KMS-11 (cell line): Measurements from ENCODE around the gene PYM1.

Experiments
- H2AFZ ChIP-seq: fragments of 200-600 bp; sonication (generic); 2 replicates; pipeline ENCODE4 v1.6.1; 2016; ENCODE audit warnings: antibody characterized with exemption, mixed run types, low read depth
- H3K27ac ChIP-seq: fragments of 200-600 bp; sonication (generic); 2 replicates; pipeline ENCODE4 v1.6.1; 2016; ENCODE audit warnings: mild to moderate bottlenecking, mixed run types
- H3K27me3 ChIP-seq: fragments of 200-600 bp; sonication (generic); 2 replicates; pipeline ENCODE4 v1.6.1; 2017; ENCODE audit warnings: mild to moderate bottlenecking, low read depth, mixed run types, moderate library complexity; ENCODE audit not compliant: insufficient read depth
- H3K36me3 ChIP-seq: fragments of 200-600 bp; sonication (generic); 2 replicates; pipeline ENCODE4 v1.6.1; 2017; ENCODE audit warnings: mild to moderate bottlenecking, mixed run types; ENCODE audit not compliant: insufficient read depth
- H3K4me1 ChIP-seq: fragments of 200-600 bp; sonication (generic); 2 replicates; pipeline ENCODE4 v1.6.1; 2016; ENCODE audit warnings: mild to moderate bottlenecking, low read depth, mixed run types; ENCODE audit not compliant: poor library complexity, severe bottlenecking
- H3K4me2 ChIP-seq: fragments of 200-600 bp; sonication (generic); 2 replicates; pipeline ENCODE4 v1.7.0; 2016; ENCODE audit warnings: mild to moderate bottlenecking, mixed run types
- H3K4me3 ChIP-seq: fragments of 200-600 bp; sonication (generic); IDR thresholded peaks from 2 replicates; pipeline ENCODE4 v1.6.1; 2017; ENCODE audit warnings: low read depth, low read length, mixed read lengths; ENCODE audit not compliant: insufficient read depth
- H3K79me2 ChIP-seq: fragments of 200-600 bp; sonication (generic); 2 replicates; pipeline ENCODE4 v1.6.1; 2016; ENCODE audit warnings: low read depth, mixed run types; ENCODE audit not compliant: insufficient read depth
- H3K9ac ChIP-seq: fragments of 200-600 bp; sonication (generic); 2 replicates; pipeline ENCODE4 v1.6.1; 2016; ENCODE audit warnings: mild to moderate bottlenecking, mixed run types
- H4K20me1 ChIP-seq: fragments of 200-600 bp; sonication (generic); 2 replicates; pipeline ENCODE4 v1.6.1; 2016; ENCODE audit warnings: mild to moderate bottlenecking, mixed run types; ENCODE audit not compliant: insufficient read depth
- CTCF ChIP-seq: fragments of 200-600 bp; sonication (generic); conservative IDR thresholded peaks from 2 replicates; pipeline ENCODE4 v1.6.1; 2017; ENCODE audit warnings: low read depth, mild to moderate bottlenecking, antibody characterized with exemption, low read length, moderate library complexity, mixed read lengths

The PYM1 gene

GRCh38 chr12:55927588-55928502 is at the start of gene PYM1:
PYM1 (minus strand) TSS chr12:55927894; CDS start chr12:55927761, 133 bp downstream.
- H3K27me3 ChIP-seq = no peaks in the 10 kb centered on the region; the same call in 1 of the 2 replicates
- H4K20me1 ChIP-seq = no peaks in the 10 kb centered on the region
- H3K36me3 ChIP-seq = no peaks in the 10 kb centered on the region
- H3K4me1 ChIP-seq = peaks cover 62% of the 10 kb centered on the region
- peak within 1 kb of the TSS; percentile 34 for H3K4me3 ChIP-seq
- no peak for TF ChIP-seq CTCF
- peak within 1 kb of the TSS; percentile 38 for H2AFZ ChIP-seq
- H3K4me2 ChIP-seq = peak within 1 kb of the TSS; percentile 80
- H3K27ac ChIP-seq = peak within 1 kb of the TSS; percentile 93
- peak within 1 kb of the TSS; percentile 85 for H3K9ac ChIP-seq
- peaks cover 37% of the 10 kb centered on the region for H3K79me2 ChIP-seq

- TF ChIP-seq CTCF = no peak
- Histone ChIP-seq H2AFZ (peak overlapping the region; percentile 75), H3K36me3 (no peaks in the 10 kb centered on the region), H3K79me2 (peaks cover 39% of the 10 kb centered on the region), H3K9ac (peak overlapping the region; percentile 52), H3K4me3 (peak overlapping the region; percentile 79), H3K4me2 (peak overlapping the region; percentile 70), H3K4me1 (peaks cover 20% of the 10 kb centered on the region), H4K20me1 (no peaks in the 10 kb centered on the region), H3K27ac (peak overlapping the region; percentile 15; the same call in 1 of the 2 replicates), H3K27me3 (no peaks in the 10 kb centered on the region)
Measured at GRCh38 chr12:55974308-55974730, 46.6 kb upstream of the PYM1 start.

GRCh38 chr12:55973599-55974307 is 46.1 kb upstream of the PYM1 start, which contains the start of gene RAB5B:
RAB5B (plus strand) TSS chr12:55974078; CDS start chr12:55986961, 12,883 bp downstream.
- Histone ChIP-seq H3K36me3 (no peaks in the 10 kb centered on the region), H3K27me3 (no peaks in the 10 kb centered on the region), H3K4me1 (peaks cover 20% of the 10 kb centered on the region), H3K9ac (peak within 1 kb of the TSS; percentile 52), H3K4me3 (peak within 1 kb of the TSS; percentile 79), H3K27ac (peak within 1 kb of the TSS; percentile 35), H3K4me2 (peak within 1 kb of the TSS; percentile 70), H3K79me2 (peaks cover 37% of the 10 kb centered on the region), H4K20me1 (no peaks in the 10 kb centered on the region), H2AFZ (peak within 1 kb of the TSS; percentile 75)
- peak; percentile 88 for TF ChIP-seq CTCF

- Histone ChIP-seq H3K4me3 (peak overlapping the region; percentile 30), H3K27me3 (no peaks in the 10 kb centered on the region), H3K79me2 (peaks cover 40% of the 10 kb centered on the region), H4K20me1 (no peaks in the 10 kb centered on the region), H2AFZ (peak overlapping the region; percentile 68), H3K4me2 (peak overlapping the region; percentile 66), H3K36me3 (no peaks in the 10 kb centered on the region), H3K27ac (peak overlapping the region; percentile 35), H3K9ac (peak overlapping the region; percentile 20; the same call in 1 of the 2 replicates), H3K4me1 (peaks cover 22% of the 10 kb centered on the region)
- no peak for TF ChIP-seq CTCF
Measured at GRCh38 chr12:55972911-55973598, 45.4 kb upstream of the PYM1 start.
